HG02610 (cell line): ENCODE measurements around the gene CA10.

ENCODE experiments used
- ATAC-seq: cut with Tn5 transposase; IDR thresholded peaks from one replicate; pipeline ENCODE4 v1.9.1; 2021; ENCODE audit warnings: mild to moderate bottlenecking, moderate library complexity; ENCODE audit not compliant: unreplicated experiment

The CA10 gene

GRCh38 chr17:52049051-52049450 lies 109.5 kb downstream of the CA10 start:
- no peak for ATAC-seq

GRCh38 chr17:52048137-52048898 lies 110.2 kb downstream of the CA10 start:
- ATAC-seq: no peak

- no peak for ATAC-seq
These were observed 111.4 kb downstream of the CA10 start for GRCh38 chr17:52047086-52047485.

- ATAC-seq: no peak
These were observed 117.3 kb downstream of the CA10 start for GRCh38 chr17:52041123-52041617.

- no peak for ATAC-seq
These were observed 122.1 kb downstream of the CA10 start for GRCh38 chr17:52036416-52036815.

- no peak for ATAC-seq
These were observed 123.1 kb downstream of the CA10 start for GRCh38 chr17:52035336-52035915.

GRCh38 chr17:52032454-52032853 lies 126.1 kb downstream of the CA10 start:
- ATAC-seq: no peak

- ATAC-seq: no peak
These were observed 128.5 kb downstream of the CA10 start for GRCh38 chr17:52030052-52030451.

GRCh38 chr17:52027620-52028295 lies 130.8 kb downstream of the CA10 start:
- no peak for ATAC-seq

GRCh38 chr17:52027081-52027480 lies 131.4 kb downstream of the CA10 start:
- no peak for ATAC-seq

- no peak for ATAC-seq
These were observed 132.4 kb downstream of the CA10 start for GRCh38 chr17:52026075-52026474.

- ATAC-seq: no peak
These were observed 133.3 kb downstream of the CA10 start for GRCh38 chr17:52025236-52025635.

GRCh38 chr17:52024300-52024870 lies 134.1 kb downstream of the CA10 start:
- ATAC-seq: no peak

GRCh38 chr17:52011064-52011463 lies 147.4 kb downstream of the CA10 start:
- ATAC-seq: no peak

GRCh38 chr17:51999654-52000053 lies 158.9 kb downstream of the CA10 start:
- ATAC-seq: no peak

GRCh38 chr17:51997723-51998122 lies 160.8 kb downstream of the CA10 start:
- no peak for ATAC-seq

- ATAC-seq: no peak
These were observed 162.6 kb downstream of the CA10 start for GRCh38 chr17:51995797-51996403.

GRCh38 chr17:51992864-51993416 lies 165.6 kb downstream of the CA10 start:
- ATAC-seq: no peak

GRCh38 chr17:51971121-51971520 lies 187.4 kb downstream of the CA10 start:
- ATAC-seq: no peak

GRCh38 chr17:51961689-51962088 lies 196.8 kb downstream of the CA10 start:
- ATAC-seq: no peak

GRCh38 chr17:51957786-51958185 lies 200.7 kb downstream of the CA10 start:
- no peak for ATAC-seq
